D721Med (cell line): Measurements from ENCODE around the gene IER5.

ENCODE experiments used
- DNase-seq: peaks from one replicate; pipeline ENCODE4 v3.0.0; 2011; ENCODE audit warnings: low spot score; ENCODE audit not compliant: insufficient read length
- FAIRE-seq: peaks from 2 replicates; lab custom pipeline; 2011; peaks lifted over from hg19 to GRCh38; lab: Jason Lieb, UNC
- TF ChIP-seq, protein P1 (sequence below): IDR thresholded peaks from 2 replicates; pipeline ENCODE4 v1.5.1; 2012; ENCODE audit warnings: mild to moderate bottlenecking, control low read depth; ENCODE audit not compliant: insufficient read depth; ENCODE audit errors: missing control alignments

Gene IER5

DNA sequence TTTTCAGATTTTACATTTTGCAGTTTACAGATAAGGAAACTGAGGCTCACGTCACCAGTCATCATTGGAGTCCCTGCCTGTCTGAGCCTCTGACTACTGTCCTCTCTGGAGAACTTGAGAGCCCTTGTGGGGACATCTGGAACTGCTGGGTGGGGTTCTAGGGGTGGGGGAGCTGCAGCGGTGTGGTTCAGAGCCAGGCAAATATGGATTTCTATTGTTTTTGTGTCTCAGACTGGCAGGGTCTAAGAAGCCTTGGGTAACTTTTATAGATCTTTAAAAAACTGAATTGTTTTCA lies 46.9 kb downstream of the IER5 start:
- DNase-seq = no peak
- FAIRE-seq = no peak
- TF ChIP-seq, protein P1, sequence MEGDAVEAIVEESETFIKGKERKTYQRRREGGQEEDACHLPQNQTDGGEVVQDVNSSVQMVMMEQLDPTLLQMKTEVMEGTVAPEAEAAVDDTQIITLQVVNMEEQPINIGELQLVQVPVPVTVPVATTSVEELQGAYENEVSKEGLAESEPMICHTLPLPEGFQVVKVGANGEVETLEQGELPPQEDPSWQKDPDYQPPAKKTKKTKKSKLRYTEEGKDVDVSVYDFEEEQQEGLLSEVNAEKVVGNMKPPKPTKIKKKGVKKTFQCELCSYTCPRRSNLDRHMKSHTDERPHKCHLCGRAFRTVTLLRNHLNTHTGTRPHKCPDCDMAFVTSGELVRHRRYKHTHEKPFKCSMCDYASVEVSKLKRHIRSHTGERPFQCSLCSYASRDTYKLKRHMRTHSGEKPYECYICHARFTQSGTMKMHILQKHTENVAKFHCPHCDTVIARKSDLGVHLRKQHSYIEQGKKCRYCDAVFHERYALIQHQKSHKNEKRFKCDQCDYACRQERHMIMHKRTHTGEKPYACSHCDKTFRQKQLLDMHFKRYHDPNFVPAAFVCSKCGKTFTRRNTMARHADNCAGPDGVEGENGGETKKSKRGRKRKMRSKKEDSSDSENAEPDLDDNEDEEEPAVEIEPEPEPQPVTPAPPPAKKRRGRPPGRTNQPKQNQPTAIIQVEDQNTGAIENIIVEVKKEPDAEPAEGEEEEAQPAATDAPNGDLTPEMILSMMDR = no peak

DNA sequence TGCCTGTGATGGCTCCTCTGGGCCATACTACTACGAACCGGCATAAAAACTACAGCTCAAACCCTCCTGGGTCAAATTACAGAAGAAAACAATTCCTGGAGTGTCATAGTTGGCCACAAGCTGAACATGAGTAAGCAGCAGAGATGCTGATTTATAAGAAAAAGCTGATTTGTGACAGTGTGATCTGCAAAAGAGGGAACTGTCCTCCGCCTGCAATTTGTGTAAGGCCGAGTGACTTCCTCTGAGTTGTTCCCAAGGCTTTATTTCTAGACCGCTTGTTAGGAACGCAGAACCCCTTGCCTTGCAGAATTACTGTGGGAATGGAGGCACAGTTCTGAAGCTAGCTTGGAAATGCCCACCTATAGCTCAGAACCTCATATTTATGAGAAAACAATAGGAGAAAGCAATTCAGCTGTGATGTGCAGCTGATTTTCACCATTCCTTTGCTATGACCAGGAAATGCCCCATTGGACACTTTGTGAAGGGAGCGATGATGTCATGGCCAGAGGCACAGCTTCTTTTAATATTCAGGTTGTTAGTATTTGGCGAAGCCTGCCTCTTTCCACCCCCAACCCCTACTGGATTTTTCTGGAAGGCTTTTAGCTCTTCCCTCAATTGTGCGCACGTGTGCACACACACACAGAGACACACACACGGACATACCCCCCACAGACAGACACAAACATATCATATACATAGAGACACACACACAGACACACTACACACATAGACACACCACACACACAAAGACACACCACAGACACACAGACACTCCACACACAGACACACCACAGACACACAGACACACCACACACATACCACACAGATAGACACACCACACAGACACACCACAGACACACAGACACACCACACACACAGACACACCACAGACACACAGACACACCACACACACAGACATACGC lies 47.6 kb downstream of the IER5 start:
- FAIRE-seq = no peak
- no peak for DNase-seq
- TF ChIP-seq, protein P1 = no peak

DNA sequence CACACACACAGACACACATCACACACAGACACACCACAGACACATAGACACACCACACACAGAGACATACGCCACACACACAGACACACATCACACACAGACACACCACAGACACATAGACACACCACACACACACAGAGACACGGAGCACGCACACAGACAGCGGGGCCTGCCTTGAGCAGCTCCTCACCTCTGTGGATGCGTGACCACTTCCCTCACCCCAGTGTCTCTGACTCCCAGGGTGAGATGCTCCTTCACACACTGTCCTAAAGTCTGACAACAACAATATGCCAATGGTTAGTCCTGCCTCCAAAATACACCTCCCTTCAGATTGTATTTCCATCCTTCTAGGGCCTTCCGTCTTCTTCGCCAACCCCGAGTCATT lies 48.2 kb downstream of the IER5 start:
- DNase-seq (no peak), FAIRE-seq (no peak)
- TF ChIP-seq, protein P1 = no peak

DNA sequence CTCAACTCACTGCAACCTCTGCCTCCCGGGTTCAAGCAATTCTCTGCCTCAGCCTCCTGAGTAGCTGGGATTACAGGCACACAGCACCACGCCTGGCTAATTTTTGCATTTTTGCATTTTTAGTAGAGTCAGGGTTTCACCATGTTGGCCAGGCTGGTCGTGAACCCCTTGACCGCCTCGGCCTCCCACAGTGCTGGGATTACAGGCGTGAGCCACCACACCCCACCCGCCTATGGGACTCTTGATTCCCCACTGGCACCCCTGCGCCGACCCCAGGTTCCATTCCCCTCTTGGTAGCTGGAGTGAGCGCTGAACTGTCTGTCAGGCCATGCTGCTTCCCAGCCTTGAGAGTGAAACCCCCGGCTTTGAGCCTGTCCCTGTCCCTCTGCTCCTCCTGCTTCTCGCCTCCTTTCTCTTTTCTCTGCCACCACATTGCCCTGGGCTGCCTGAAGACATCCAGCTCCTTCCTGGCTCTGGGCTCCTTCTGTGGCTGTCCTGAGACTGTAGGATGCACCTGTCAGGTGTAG lies 48.8 kb downstream of the IER5 start:
- FAIRE-seq = no peak
- no peak for DNase-seq
- TF ChIP-seq, protein P1 = no peak

DNA sequence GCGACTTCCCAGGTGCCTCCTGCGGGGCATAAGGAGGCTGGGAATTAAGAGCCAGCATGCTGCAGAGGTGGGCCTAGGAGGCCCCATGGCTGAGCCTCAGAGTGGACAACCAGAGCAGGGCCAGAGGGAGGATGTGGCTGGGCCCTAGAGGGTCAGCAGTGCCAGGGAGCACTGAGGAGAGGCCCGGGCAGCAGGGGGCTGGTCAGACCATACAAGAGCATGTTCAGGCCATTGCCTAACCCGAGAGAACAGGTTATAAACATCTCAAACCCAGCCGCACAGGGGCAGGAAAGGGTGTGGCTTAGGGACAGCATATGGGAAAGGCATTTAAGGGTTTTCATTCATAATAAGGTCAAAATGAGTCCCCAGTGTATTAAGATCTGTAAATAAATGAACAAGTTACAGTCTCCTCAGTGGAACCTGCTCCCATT lies 51.1 kb downstream of the IER5 start:
- DNase-seq = no peak
- no peak for FAIRE-seq
- TF ChIP-seq, protein P1 = no peak

DNA sequence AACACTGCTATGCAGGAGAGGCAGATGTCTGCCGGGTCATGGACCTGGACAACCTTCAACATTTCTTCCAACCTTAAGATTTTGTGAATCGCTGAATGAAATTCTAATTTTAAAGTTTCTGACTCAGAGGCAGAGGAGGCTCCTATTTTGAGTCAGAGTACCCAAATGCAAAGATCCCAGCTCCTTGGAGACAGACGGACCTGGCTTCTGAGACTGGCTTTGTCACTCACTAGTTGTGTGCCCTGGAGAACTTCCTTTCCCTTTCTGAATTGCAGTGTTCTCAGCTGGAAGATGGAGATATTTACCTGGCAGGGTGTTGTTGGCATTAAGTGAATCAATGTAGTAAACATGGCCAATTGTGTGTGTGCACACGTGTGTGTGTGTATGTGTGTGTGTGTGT lies 51.9 kb downstream of the IER5 start:
- DNase-seq (no peak), FAIRE-seq (no peak)
- TF ChIP-seq, protein P1 = no peak

DNA sequence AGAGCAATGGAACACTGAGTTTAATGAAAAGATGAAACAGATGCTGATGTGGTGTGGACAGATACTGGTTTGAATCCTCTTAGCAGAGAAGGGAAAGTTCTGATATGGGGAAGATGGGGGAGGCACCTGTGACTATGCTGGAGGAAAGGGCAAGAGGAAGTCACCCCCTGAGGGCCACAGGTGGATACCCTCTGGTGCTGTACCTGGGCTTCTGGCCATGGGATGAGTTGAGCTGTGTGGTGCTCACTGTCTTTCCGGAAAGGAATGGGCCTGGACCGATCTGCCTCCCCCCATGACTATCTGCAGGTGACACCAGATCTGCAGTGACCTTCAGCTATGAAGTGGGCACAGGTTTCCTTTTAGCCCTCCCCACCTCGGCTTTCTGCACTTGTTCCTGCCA lies 52.4 kb downstream of the IER5 start:
- DNase-seq (no peak), FAIRE-seq (no peak)
- TF ChIP-seq, protein P1 = no peak
